Measurements from ENCODE around the gene AFG1L. TPM values are rescaled to one million over a fixed set of nuclear protein-coding genes. Genes with fewer than 3 reads are reported as not detected.
"Not testable (repeated sequence)": the region's sequence is repeated elsewhere in the genome, so short reads cannot be mapped to it uniquely, and the experiment has no call there.

Gene AFG1L
- total RNA-seq, 1 donor from 2014 or later = 9.3 TPM

- H3K9me3 Mint-ChIP-seq = no peaks in the 10 kb centered on the region
- peak overlapping the region; percentile 99 for H3K27ac Mint-ChIP-seq
- H3K36me3 Mint-ChIP-seq = no peaks in the 10 kb centered on the region
- TF ChIP-seq CTCF (IDR thresholded peaks at IDR 0.05; ENCODE audit: unreplicated experiment) = no peak
- peaks cover 38% of the 10 kb centered on the region for H3K4me1 Mint-ChIP-seq
- DNase-seq (ENCODE audit: low spot score in 2 of 2, unreplicated experiment in 2 of 2) = peak; percentile 77 to 86
- H3K4me3 Mint-ChIP-seq = peak overlapping the region; percentile 90
- H3K27me3 Mint-ChIP-seq (ENCODE audit: low read depth) = no peaks in the 10 kb centered on the region
These were observed 264.4 kb downstream of the AFG1L start for GRCh38 chr6:108559097-108559883.

GRCh38 chr6:108559884-108560462, 265.1 kb downstream of the AFG1L start:
- no peak for TF ChIP-seq CTCF (IDR thresholded peaks at IDR 0.05; ENCODE audit: unreplicated experiment)

GRCh38 chr6:108560463-108561308, 265.8 kb downstream of the AFG1L start, which contains the start of gene FOXO3:
FOXO3 (plus strand) TSS chr6:108560917; CDS start chr6:108561209, 292 bp downstream.
- peak within 1 kb of the TSS; percentile 94 for H3K4me3 Mint-ChIP-seq
- peak; percentile 76 to 83 for DNase-seq (ENCODE audit: low spot score in 2 of 2, unreplicated experiment in 2 of 2)
- no peaks in the 10 kb centered on the region for H3K27me3 Mint-ChIP-seq (ENCODE audit: low read depth)
- no peaks in the 10 kb centered on the region for H3K36me3 Mint-ChIP-seq
- H3K4me1 Mint-ChIP-seq = peaks cover 47% of the 10 kb centered on the region
- no peak for TF ChIP-seq CTCF (IDR thresholded peaks at IDR 0.05; ENCODE audit: unreplicated experiment)
- H3K27ac Mint-ChIP-seq = peak within 1 kb of the TSS; percentile 95
- no peaks in the 10 kb centered on the region for H3K9me3 Mint-ChIP-seq

More at GRCh38 chr6:108559884-108560462, 265.1 kb downstream of the AFG1L start:
- peak; percentile 48 to 79 for DNase-seq (ENCODE audit: low spot score in 2 of 2, unreplicated experiment in 2 of 2)
- no peaks in the 10 kb centered on the region for H3K36me3 Mint-ChIP-seq
- H3K4me1 Mint-ChIP-seq = peaks cover 45% of the 10 kb centered on the region
- peak overlapping the region; percentile 95 for H3K27ac Mint-ChIP-seq
- peak overlapping the region; percentile 85 for H3K4me3 Mint-ChIP-seq
- no peaks in the 10 kb centered on the region for H3K9me3 Mint-ChIP-seq
- H3K27me3 Mint-ChIP-seq (ENCODE audit: low read depth) = no peaks in the 10 kb centered on the region

DNA sequence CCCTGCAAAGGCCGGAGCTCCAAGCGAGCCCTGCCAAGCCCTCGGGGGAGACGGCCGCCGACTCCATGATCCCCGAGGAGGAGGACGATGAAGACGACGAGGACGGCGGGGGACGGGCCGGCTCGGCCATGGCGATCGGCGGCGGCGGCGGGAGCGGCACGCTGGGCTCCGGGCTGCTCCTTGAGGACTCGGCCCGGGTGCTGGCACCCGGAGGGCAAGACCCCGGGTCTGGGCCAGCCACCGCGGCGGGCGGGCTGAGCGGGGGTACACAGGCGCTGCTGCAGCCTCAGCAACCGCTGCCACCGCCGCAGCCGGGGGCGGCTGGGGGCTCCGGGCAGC, 266.4 kb downstream of the AFG1L start:
- not testable (repeated sequence) for H3K36me3 Mint-ChIP-seq; H3K9me3 Mint-ChIP-seq; H3K27me3 Mint-ChIP-seq (ENCODE audit: low read depth); H3K27ac Mint-ChIP-seq
- DNase-seq (ENCODE audit: low spot score in 2 of 2, unreplicated experiment in 2 of 2) = peak in 1 of 2 experiments; percentile 47
- H3K4me1 Mint-ChIP-seq = peaks cover 52% of the 10 kb centered on the region
- H3K4me3 Mint-ChIP-seq = peak overlapping the region; percentile 94

DNA sequence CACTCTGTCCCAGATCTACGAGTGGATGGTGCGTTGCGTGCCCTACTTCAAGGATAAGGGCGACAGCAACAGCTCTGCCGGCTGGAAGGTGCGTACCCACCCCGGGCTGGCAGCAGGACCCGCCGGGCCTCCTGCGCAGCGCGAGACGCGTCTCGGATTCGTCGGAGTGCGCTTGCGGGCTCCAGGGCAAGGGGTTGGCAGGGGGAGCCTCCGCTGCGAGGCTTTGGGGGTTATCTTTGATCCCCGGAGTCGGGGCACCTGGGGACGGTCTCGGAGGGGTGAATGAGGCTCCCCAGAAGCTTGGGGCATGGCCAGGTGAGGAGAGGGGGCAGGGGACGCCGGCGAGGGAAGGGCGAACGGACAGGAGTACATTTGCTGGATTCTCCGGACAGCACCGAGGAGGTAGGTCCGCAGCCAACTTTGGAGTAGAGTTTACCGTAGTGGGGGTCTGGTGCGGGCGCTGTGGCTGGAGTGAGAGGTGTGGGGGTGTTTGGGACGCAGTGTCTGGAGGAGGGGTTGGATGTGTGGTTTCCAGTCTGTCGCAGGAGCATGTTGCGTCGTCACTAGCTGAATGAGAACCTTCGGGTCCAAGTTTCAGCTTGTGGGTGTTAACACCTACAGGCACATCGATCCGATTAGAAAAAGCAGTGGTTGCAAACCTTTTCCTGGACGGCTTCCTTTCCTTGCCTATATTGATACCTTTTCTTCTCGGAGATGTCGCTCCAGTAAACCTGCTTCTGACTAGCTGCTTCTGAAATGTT, 267.1 kb downstream of the AFG1L start:
- Mint-ChIP-seq H3K36me3 (no peaks in the 10 kb centered on the region), H3K4me3 (peak overlapping the region; percentile 94), H3K9me3 (no peaks in the 10 kb centered on the region), H3K4me1 (peaks cover 51% of the 10 kb centered on the region), H3K27ac (peak overlapping the region; percentile 93), H3K27me3 (ENCODE audit: low read depth) (no peaks in the 10 kb centered on the region)
- peak in 1 of 2 experiments; percentile 61 for DNase-seq (ENCODE audit: low spot score in 2 of 2, unreplicated experiment in 2 of 2)
- TF ChIP-seq CTCF (IDR thresholded peaks at IDR 0.05; ENCODE audit: unreplicated experiment) = no peak

All from mesothelial cell of epicardium (in vitro differentiated cells).